G401.6 (cell line): ENCODE results near the gene NFYA.

Source experiments
- FAIRE-seq: peaks from 2 replicates; lab custom pipeline; 2012; peaks lifted over from hg19 to GRCh38; lab: Jason Lieb, UNC

Gene NFYA

GRCh38 chr6:41072836-41073202, at the start of gene NFYA:
NFYA (plus strand) TSS chr6:41072974; CDS start chr6:41079090, 6,116 bp downstream.
- peak; percentile 99 for FAIRE-seq

GRCh38 chr6:41023114-41023513, 49.7 kb upstream of the NFYA start:
- FAIRE-seq: no peak

GRCh38 chr6:41025966-41026530, 46.7 kb upstream of the NFYA start:
- FAIRE-seq: no peak

- no peak for FAIRE-seq
Measured at GRCh38 chr6:41027241-41027640, 45.5 kb upstream of the NFYA start.

- FAIRE-seq: no peak
Measured at GRCh38 chr6:41027799-41028560, 44.8 kb upstream of the NFYA start.

GRCh38 chr6:41028561-41029412, 44.0 kb upstream of the NFYA start:
- no peak for FAIRE-seq

GRCh38 chr6:41032830-41033229, 39.9 kb upstream of the NFYA start:
- no peak for FAIRE-seq

GRCh38 chr6:41033776-41034175, 39.0 kb upstream of the NFYA start:
- no peak for FAIRE-seq

GRCh38 chr6:41036186-41036585, 36.6 kb upstream of the NFYA start:
- no peak for FAIRE-seq

GRCh38 chr6:41036601-41037000, 36.2 kb upstream of the NFYA start:
- no peak for FAIRE-seq

- no peak for FAIRE-seq
Measured at GRCh38 chr6:41037107-41037900, 35.5 kb upstream of the NFYA start.

- no peak for FAIRE-seq
Measured at GRCh38 chr6:41038205-41038604, 34.6 kb upstream of the NFYA start.

- FAIRE-seq: no peak
Measured at GRCh38 chr6:41039060-41039998, 33.4 kb upstream of the NFYA start, which contains the start of gene UNC5CL. UNC5CL (minus strand) TSS chr6:41039221; CDS start chr6:41035074, 4,147 bp downstream.

GRCh38 chr6:41040101-41040939, 32.5 kb upstream of the NFYA start:
- FAIRE-seq: no peak

GRCh38 chr6:41040940-41041536, 31.7 kb upstream of the NFYA start:
- FAIRE-seq: no peak

GRCh38 chr6:41042226-41043055, 30.3 kb upstream of the NFYA start, which contains the start of gene TSPO2:
TSPO2 (plus strand) TSS chr6:41042467; CDS start chr6:41042986, 519 bp downstream.
- FAIRE-seq: no peak

GRCh38 chr6:41043151-41043550, 29.6 kb upstream of the NFYA start:
- FAIRE-seq: no peak

GRCh38 chr6:41045664-41046063, 27.1 kb upstream of the NFYA start:
- FAIRE-seq: no peak

- FAIRE-seq: no peak
Measured at GRCh38 chr6:41046084-41046483, 26.7 kb upstream of the NFYA start.
